Epidermal melanocyte (primary cell): Measurements from ENCODE around the gene PPM1B.
"Not testable (repeated sequence)": the region's sequence is repeated elsewhere in the genome, so short reads cannot be mapped to it uniquely, and the experiment has no call there.

Experiments used
- DNase-seq: peaks from one replicate; pipeline ENCODE4 v3.0.0; 2011; ENCODE audit warnings: low spot score; ENCODE audit not compliant: insufficient read length

The PPM1B gene

GRCh38 chr2:44168681-44169154, at the start of gene PPM1B:
PPM1B (plus strand) TSS chr2:44168875; CDS start chr2:44201200, 32,325 bp downstream.
- no peak for DNase-seq

- DNase-seq = no peak
Measured at GRCh38 chr2:44119878-44120277, 48.8 kb upstream of the PPM1B start.

GRCh38 chr2:44120428-44120827, 48.2 kb upstream of the PPM1B start:
- DNase-seq = peak; percentile 28

- no peak for DNase-seq
Measured at GRCh38 chr2:44121899-44122298, 46.8 kb upstream of the PPM1B start.

DNA sequence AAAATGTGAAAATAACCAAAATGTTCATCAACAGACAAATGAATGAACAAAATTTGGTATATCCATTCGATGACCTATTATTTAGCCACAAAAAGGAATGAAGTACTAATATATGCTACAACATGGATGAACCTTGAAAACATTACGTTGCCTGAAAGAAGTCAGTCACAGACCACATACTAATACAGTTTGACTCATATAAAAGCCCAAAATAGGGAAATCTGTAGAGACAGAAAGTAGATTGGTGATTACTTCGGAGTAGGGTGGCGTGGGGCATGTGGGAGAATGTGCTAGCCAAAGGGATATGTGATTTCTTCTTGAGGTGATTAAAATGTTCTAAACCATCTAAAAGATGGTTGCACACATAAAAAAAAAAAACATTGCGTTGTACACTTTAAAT, 44.2 kb upstream of the PPM1B start:
- no peak for DNase-seq

GRCh38 chr2:44126106-44126797, 42.4 kb upstream of the PPM1B start:
- DNase-seq = no peak

- no peak for DNase-seq
Measured at GRCh38 chr2:44130441-44130840, 38.2 kb upstream of the PPM1B start.

DNA sequence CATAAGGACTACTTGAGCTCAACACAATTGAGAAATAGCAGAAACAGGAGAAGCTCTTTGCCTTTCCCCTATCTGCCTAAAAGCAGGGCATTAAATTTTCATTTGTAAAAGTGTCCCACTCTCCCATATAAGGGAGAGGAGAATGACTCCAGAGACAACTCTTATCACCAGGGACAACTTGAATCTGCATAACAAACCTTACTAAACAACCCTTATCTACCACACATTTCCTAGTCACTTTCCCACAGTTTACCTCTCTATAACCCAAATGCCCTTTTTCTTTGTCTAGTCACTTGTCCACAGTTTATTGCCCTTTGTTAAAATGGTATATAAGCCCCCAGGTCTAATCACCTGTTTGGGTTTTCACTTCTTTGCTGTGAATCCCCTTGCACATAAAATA, 37.5 kb upstream of the PPM1B start:
- DNase-seq = no peak

- DNase-seq = not testable (repeated sequence)
Measured at GRCh38 chr2:44133602-44134001, 35.1 kb upstream of the PPM1B start.

GRCh38 chr2:44134848-44135247, 33.8 kb upstream of the PPM1B start:
- DNase-seq = no peak

GRCh38 chr2:44135296-44135695, 33.4 kb upstream of the PPM1B start:
- DNase-seq = no peak

DNA sequence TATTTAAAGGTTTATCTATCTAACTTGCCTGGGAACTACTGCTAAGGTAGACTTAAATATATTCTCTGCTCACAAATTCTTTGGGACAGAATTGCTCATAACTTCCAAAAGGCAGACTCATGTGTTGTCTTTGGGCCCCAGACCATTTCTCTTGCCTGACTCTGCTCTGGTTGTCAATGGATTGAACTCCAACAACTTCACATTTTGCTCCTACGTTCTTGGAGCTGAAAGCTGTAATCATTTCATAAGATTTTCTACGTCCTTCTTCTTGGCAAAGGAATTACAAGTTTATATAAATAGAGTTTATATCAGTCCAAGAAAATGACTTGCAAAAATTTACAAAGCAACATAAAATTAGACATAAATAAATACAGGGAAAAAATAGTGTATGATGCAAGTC, 32.9 kb upstream of the PPM1B start:
- DNase-seq = no peak

- no peak for DNase-seq
Measured at GRCh38 chr2:44136252-44136651, 32.4 kb upstream of the PPM1B start.

- DNase-seq = no peak
Measured at GRCh38 chr2:44137048-44137447, 31.6 kb upstream of the PPM1B start.

DNA sequence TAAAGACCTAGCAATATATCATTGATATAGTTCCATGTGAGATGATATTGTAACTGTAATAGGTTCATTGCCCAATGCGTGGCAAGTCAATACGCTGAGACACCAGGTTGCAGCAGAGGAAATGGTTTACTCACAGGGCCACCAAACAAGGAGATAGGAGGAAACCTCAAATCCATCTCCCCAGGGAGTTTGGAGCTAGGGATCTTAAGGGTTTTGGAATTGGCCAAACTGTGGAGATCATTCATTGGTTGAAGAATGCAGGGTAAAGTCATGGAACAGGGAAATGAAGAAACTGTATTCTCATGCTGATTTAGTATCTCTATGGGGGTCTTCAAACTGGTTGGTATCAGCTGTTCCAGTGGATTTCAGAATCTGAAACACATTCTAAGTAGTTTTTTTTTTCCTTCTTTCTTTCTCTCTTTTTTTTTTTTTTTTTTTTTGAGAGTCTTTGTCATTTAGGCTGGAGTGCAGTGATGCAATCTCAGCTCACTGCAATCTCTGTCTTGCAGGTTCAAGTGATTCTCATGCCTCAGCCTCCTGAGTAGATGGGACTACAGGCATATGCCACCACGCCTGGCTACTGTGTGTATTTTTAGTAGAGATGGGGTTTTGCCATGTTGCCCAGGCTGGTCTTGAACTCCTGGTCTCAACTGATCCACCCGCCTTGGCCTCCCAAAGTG, 30.7 kb upstream of the PPM1B start:
- DNase-seq = no peak

DNA sequence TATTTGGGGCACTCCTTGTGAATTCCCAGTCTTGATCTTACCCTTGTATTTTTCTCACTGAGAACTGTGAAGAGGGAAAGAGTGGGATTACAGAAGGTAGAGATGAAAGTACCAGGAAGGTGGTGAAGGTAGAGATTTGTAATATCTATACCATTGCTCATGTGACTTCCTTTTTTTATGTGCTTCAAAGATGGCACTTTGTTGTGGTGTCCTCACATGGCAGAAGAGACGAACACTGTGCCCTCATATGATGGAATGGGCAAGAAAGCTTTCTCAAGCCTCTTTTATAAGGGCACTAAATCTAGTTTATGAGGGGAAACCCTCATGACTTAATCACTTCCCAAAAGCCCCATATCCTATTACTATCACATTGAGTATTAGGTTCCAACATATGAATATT, 28.9 kb upstream of the PPM1B start:
- no peak for DNase-seq

- no peak for DNase-seq
Measured at GRCh38 chr2:44142306-44142705, 26.4 kb upstream of the PPM1B start.

DNA sequence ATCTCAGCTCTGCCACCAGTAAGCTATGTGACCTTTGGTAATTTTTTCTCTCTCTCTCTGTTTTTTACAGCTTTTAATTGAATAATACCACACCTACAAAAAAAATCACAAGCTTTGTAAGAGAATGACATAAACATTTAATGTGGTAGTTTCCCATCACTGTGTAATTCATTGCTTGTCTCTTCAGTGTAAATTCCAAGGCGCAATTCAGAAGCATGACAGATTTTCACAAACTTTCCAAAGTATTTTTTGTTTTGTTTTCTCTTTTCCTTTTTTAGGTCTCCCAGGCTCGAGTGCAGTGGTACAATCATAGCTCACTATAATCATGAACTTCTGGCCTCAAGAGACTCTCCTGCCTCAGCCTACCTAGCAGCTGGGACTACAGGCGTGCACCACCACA, 25.0 kb upstream of the PPM1B start:
- no peak for DNase-seq

DNA sequence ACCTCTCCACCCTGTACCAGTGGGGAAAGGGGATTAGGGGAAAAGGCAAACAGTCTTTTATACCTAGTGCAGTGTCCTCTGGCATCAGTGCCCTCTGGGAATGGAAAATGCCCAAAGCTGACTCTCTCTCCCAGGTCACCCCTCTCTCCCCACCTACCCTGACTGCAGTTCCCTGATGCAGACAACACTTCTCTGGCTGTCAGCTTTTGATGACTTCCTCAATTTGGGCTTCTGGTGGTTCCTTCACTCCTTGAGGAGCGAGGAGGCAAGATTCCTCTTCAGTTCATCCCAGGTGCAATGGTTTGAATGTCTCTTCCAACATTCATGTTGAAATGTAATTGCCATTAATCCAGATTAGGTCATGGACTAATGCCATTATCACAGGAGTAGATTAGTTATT, 19.7 kb upstream of the PPM1B start:
- DNase-seq = no peak

DNA sequence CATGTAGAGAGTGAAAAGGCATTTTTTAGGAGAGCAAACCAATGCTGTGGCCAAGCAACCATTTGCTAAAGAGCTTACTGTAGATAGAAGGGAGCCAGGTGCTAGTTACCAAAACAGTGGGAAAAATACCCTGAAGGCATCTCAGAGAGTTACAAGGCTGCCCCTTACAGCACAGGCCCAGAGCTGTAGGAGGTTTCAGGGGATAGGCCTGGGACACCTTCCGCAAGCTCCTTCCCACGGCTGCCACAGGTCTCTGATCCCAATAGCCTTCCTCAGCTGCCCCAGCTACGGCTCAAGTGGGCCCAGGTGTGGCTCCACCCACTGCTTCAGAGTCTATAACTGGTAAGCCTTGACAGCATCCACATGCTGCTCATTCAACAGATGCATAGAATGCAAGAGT, 18.2 kb upstream of the PPM1B start:
- no peak for DNase-seq

DNA sequence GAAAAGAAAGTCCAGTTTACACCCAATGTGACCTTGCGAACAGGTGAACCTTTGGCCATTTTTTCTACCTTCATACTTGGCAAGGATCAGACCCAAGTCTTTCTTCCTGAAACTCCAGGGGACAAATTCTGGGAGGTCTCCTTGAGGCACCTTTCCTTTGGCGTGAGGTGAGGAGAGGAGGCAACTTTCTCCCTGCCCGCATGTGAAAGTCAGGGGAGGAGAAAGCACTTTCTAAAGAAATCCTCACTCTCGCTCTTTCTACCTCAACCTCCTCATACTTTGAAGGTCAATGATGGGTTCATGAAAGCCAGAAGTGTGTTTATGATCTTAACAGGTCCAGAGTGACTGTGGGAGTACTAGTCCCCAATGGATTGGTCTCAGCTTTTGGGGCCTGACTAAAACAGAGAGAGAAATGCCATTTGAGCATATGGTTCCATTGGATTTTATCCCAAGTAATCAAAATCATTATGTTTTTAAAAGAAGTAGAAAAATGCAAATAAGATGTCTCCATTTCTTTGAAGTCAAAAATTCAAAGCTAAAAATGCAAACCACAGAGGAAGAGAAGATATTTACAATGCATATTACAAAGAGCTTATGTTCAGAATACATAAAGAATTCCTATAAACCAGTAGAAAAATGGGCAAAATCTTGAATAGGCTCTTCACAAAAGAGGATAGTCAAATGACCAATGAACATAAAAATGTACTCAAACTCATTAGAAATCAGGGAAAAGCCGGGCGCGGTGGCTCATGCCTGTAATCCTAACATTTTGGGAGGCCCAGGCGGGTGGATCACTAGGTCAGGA, 15.6 kb upstream of the PPM1B start:
- DNase-seq = no peak
